ENCODE results near the gene MRPL14. TPM values are rescaled to one million over a fixed set of nuclear protein-coding genes. Genes with fewer than 3 reads are reported as not detected.

MRPL14 gene
- total and polyA plus RNA-seq, 3 donors from 2014 or later, result 47.6 to 86.5 (median 53.5) TPM

- H3K4me1 ChIP-seq, result no peaks in the 10 kb centered on the region
- intact Hi-C loops (cut with DNase I; ENCODE audit: low total_unique reads), result no loop called here
- H3K36me3 ChIP-seq (ENCODE audit: low read depth, missing control alignments), result no peaks in the 10 kb centered on the region
- H3K9me3 ChIP-seq, result no peaks in the 10 kb centered on the region
- no peaks in the 10 kb centered on the region for H3K27me3 ChIP-seq
- no peak for TF ChIP-seq CTCF (IDR thresholded peaks at IDR 0.05)
- TF ChIP-seq POLR2A (IDR thresholded peaks at IDR 0.05), result no peak
- DNase-seq, result no peak
- no peak overlapping the region for H3K4me3 ChIP-seq
- 52 to 56% methylated on average over 3 to 6 of the region's 6 CpGs for WGBS, 2 donors
- H3K27ac ChIP-seq, result no peak overlapping the region
Measured at GRCh38 chr6:44138717-44139350, 11.6 kb upstream of the MRPL14 start.

GRCh38 chr6:44135875-44136274 is 8.6 kb upstream of the MRPL14 start:
- intact Hi-C loops (cut with DNase I; ENCODE audit: low total_unique reads), result no loop called here
- Histone ChIP-seq H3K9me3 (no peaks in the 10 kb centered on the region), H3K36me3 (ENCODE audit: low read depth, missing control alignments) (no peaks in the 10 kb centered on the region), H3K4me3 (no peak overlapping the region), H3K4me1 (peaks cover 9% of the 10 kb centered on the region), H3K27me3 (no peaks in the 10 kb centered on the region), H3K27ac (no peak overlapping the region)
- TF ChIP-seq CTCF (IDR thresholded peaks at IDR 0.05) (no peak), POLR2A (IDR thresholded peaks at IDR 0.05) (no peak)
- WGBS, 2 donors, result 93 to 96% methylated on average over 7 of the region's 7 CpGs
- no peak for DNase-seq

- no peak for DNase-seq
- no peaks in the 10 kb centered on the region for H3K36me3 ChIP-seq (ENCODE audit: low read depth, missing control alignments)
- no peak overlapping the region for H3K4me3 ChIP-seq
- no peak overlapping the region for H3K27ac ChIP-seq
- H3K4me1 ChIP-seq, result peaks cover 9% of the 10 kb centered on the region
- intact Hi-C loops (cut with DNase I; ENCODE audit: low total_unique reads), result no loop called here
- H3K9me3 ChIP-seq, result no peaks in the 10 kb centered on the region
- 87 to 88% methylated on average over 9 to 10 of the region's 10 CpGs for WGBS, 2 donors
- TF ChIP-seq POLR2A (IDR thresholded peaks at IDR 0.05) (no peak), CTCF (IDR thresholded peaks at IDR 0.05) (no peak)
- no peaks in the 10 kb centered on the region for H3K27me3 ChIP-seq
Measured at GRCh38 chr6:44135173-44135758, 8.0 kb upstream of the MRPL14 start.

GRCh38 chr6:44133981-44134711 is 6.9 kb upstream of the MRPL14 start:
- WGBS, 2 donors, result 89 to 90% methylated on average over 10 to 12 of the region's 12 CpGs
- Histone ChIP-seq H3K27me3 (no peaks in the 10 kb centered on the region), H3K4me3 (no peak overlapping the region), H3K4me1 (peaks cover 9% of the 10 kb centered on the region), H3K36me3 (ENCODE audit: low read depth, missing control alignments) (no peaks in the 10 kb centered on the region), H3K27ac (no peak overlapping the region), H3K9me3 (no peaks in the 10 kb centered on the region)
- TF ChIP-seq POLR2A (IDR thresholded peaks at IDR 0.05) (no peak), CTCF (IDR thresholded peaks at IDR 0.05) (no peak)
- DNase-seq, result no peak
- intact Hi-C loops (cut with DNase I; ENCODE audit: low total_unique reads), result no loop called here

All from testis (tissue), 3 donors.